Panc1 (cell line): ENCODE data around the gene SERPINE3.

Source experiments
- CTCF ChIP-seq: fragments of 450-650 bp; IDR thresholded peaks from 2 replicates; pipeline ENCODE4 v1.5.1; 2017; ENCODE audit warnings: mild to moderate bottlenecking
- POLR2AphosphoS5 ChIP-seq: IDR thresholded peaks from 2 replicates; pipeline ENCODE4 v1.6.1; 2012; ENCODE audit warnings: mild to moderate bottlenecking, low read depth, low read length, moderate library complexity
- TF ChIP-seq, protein P1 (sequence below), 2 experiments: IDR thresholded peaks; 2 replicates each; pipeline ENCODE4 v1.6.1; 2011 to 2012; ENCODE audit warnings: low read depth in 2 of 2, control low read depth in 1 of 2, low read length in 1 of 2, mild to moderate bottlenecking in 1 of 2, moderate library complexity in 1 of 2; ENCODE audit not compliant: insufficient read depth in 1 of 2

- TF ChIP-seq CTCF (no peak), POLR2AphosphoS5 (no peak)
- TF ChIP-seq, protein P1, sequence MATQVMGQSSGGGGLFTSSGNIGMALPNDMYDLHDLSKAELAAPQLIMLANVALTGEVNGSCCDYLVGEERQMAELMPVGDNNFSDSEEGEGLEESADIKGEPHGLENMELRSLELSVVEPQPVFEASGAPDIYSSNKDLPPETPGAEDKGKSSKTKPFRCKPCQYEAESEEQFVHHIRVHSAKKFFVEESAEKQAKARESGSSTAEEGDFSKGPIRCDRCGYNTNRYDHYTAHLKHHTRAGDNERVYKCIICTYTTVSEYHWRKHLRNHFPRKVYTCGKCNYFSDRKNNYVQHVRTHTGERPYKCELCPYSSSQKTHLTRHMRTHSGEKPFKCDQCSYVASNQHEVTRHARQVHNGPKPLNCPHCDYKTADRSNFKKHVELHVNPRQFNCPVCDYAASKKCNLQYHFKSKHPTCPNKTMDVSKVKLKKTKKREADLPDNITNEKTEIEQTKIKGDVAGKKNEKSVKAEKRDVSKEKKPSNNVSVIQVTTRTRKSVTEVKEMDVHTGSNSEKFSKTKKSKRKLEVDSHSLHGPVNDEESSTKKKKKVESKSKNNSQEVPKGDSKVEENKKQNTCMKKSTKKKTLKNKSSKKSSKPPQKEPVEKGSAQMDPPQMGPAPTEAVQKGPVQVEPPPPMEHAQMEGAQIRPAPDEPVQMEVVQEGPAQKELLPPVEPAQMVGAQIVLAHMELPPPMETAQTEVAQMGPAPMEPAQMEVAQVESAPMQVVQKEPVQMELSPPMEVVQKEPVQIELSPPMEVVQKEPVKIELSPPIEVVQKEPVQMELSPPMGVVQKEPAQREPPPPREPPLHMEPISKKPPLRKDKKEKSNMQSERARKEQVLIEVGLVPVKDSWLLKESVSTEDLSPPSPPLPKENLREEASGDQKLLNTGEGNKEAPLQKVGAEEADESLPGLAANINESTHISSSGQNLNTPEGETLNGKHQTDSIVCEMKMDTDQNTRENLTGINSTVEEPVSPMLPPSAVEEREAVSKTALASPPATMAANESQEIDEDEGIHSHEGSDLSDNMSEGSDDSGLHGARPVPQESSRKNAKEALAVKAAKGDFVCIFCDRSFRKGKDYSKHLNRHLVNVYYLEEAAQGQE (IDR thresholded peaks at IDR 0.05; ENCODE audit: insufficient read depth in 1 of 2, low read depth in 2 of 2, low read length in 1 of 2) = no peak
Observed at GRCh38 chr13:51291341-51291740, 48.1 kb upstream of the SERPINE3 start.
